ENCODE data around the gene PELI2.

The PELI2 gene

GRCh38 chr14:56268039-56268438, 149.8 kb downstream of the PELI2 start:
- H3K4me1 ChIP-seq (ENCODE audit: control insufficient read depth, insufficient read depth, low read length), result no peaks in the 10 kb centered on the region
- H3K27ac ChIP-seq (ENCODE audit: extremely low read depth, low read depth, low read length), result no peak overlapping the region
- CTCF ChIA-PET, result no interaction called here
- POLR2A ChIA-PET, result no interaction called here
- no peak overlapping the region for H3K4me3 ChIP-seq (ENCODE audit: low read depth, low read length)
- no peak for TF ChIP-seq ZNF121 (tag by site-specific recombination; IDR thresholded peaks at IDR 0.05)
- TF ChIP-seq ZNF416 (tag by site-specific recombination; IDR thresholded peaks at IDR 0.05), result no peak
- H3K36me3 ChIP-seq (ENCODE audit: control insufficient read depth in 2 of 2, insufficient read depth in 1 of 2, low read length in 2 of 2), result no peaks in the 10 kb centered on the region
- no peaks in the 10 kb centered on the region for H3K9me3 ChIP-seq (ENCODE audit: control insufficient read depth, insufficient read depth, low read depth, low read length)

DNA sequence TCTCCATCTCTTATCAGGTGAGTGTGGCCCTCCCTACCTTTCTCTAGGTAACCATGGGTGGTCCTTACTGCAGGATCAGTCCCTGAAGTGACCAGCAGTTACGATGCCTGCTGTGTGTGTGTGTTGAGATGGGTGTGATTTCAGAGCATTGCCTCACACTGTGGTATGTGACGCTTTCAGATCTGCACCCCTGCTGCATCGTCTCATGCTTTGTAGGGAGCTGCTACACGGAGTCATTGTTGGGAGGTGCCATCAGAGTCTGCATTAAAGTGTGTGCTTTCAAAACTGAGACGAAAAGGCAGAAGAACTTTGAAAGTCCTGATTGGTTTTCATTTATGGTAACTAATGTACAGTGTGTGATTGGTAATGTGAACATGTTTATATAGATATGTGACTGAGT, 150.5 kb downstream of the PELI2 start:
- Histone ChIP-seq H3K4me3 (ENCODE audit: low read depth, low read length) (no peak overlapping the region), H3K36me3 (ENCODE audit: control insufficient read depth in 2 of 2, insufficient read depth in 1 of 2, low read length in 2 of 2) (no peaks in the 10 kb centered on the region), H3K27ac (ENCODE audit: extremely low read depth, low read depth, low read length) (no peak overlapping the region), H3K9me3 (ENCODE audit: control insufficient read depth, insufficient read depth, low read depth, low read length) (no peaks in the 10 kb centered on the region), H3K4me1 (ENCODE audit: control insufficient read depth, insufficient read depth, low read length) (no peaks in the 10 kb centered on the region)
- ChIA-PET CTCF (no interaction called here), POLR2A (no interaction called here)
- TF ChIP-seq ZIC2 (tag by site-specific recombination; IDR thresholded peaks at IDR 0.05), result 0 out of 2 replicates have a peak, but pooled peaks have one; percentile 26
- TF ChIP-seq ZNF132 (tag by site-specific recombination; IDR thresholded peaks at IDR 0.05; ENCODE audit: borderline replicate concordance), result no peak

DNA sequence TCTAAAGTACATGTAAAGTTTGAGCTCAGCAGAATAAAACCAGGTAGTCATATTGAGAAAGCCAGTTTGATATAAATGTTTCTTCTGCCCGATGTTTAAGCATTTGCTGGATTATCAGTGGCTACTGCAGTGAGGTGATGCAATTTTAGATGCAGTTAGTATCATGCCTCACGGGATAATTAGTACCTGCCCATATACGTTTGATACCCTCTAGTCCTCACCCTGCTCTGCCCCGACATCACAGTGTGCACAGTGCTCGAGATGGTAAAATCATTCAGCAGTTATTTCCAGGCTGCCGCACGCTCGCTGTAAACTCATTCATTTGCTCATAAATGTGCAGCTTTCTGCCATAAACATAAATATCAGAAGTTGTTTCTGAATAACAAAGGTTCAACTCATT, 152.7 kb downstream of the PELI2 start:
- Histone ChIP-seq H3K4me1 (ENCODE audit: control insufficient read depth, insufficient read depth, low read length) (no peaks in the 10 kb centered on the region), H3K27ac (ENCODE audit: extremely low read depth, low read depth, low read length) (no peak overlapping the region), H3K36me3 (ENCODE audit: control insufficient read depth in 2 of 2, insufficient read depth in 1 of 2, low read length in 2 of 2) (no peaks in the 10 kb centered on the region), H3K9me3 (ENCODE audit: control insufficient read depth, insufficient read depth, low read depth, low read length) (no peaks in the 10 kb centered on the region), H3K4me3 (ENCODE audit: low read depth, low read length) (no peak overlapping the region)
- POLR2A ChIA-PET, result no interaction called here
- CTCF ChIA-PET, result no interaction called here
- no peak for TF ChIP-seq INSM2 (tag by site-specific recombination; IDR thresholded peaks at IDR 0.05)
- no peak for TF ChIP-seq ZFHX2 (tag by site-specific recombination; conservative IDR thresholded peaks at IDR 0.05)
- TF ChIP-seq ZNF792 (tag by site-specific recombination; IDR thresholded peaks at IDR 0.05), result no peak
- no peak for TF ChIP-seq YY1 (tag by site-specific recombination; IDR thresholded peaks at IDR 0.05)
- TF ChIP-seq GFI1B (tag by site-specific recombination; IDR thresholded peaks at IDR 0.05), result no peak

DNA sequence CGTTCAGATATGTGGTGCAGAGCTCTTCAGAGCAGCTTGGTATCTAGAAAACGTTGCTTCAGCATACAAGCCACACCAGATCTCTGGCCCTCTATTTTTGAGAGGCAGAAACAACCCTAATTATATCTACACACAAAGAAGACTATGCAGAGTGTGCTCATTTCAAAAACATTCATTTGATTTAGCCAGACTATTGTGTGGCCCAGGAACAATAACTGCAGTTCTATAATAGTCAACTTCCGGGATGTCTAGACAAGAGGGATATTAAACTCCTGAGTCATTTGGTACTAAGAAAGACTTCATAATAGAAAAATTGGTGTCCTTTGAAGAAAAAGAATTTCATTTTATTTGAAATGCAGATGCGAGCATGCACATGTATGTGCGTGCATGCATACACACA, 153.8 kb downstream of the PELI2 start:
- Histone ChIP-seq H3K4me1 (ENCODE audit: control insufficient read depth, insufficient read depth, low read length) (no peaks in the 10 kb centered on the region), H3K9me3 (ENCODE audit: control insufficient read depth, insufficient read depth, low read depth, low read length) (no peaks in the 10 kb centered on the region), H3K4me3 (ENCODE audit: low read depth, low read length) (no peak overlapping the region; the same call in 1 of the 2 replicates), H3K27ac (ENCODE audit: extremely low read depth, low read depth, low read length) (no peak overlapping the region), H3K36me3 (ENCODE audit: control insufficient read depth in 2 of 2, insufficient read depth in 1 of 2, low read length in 2 of 2) (no peaks in the 10 kb centered on the region)
- ChIA-PET POLR2A (no interaction called here), CTCF (interaction anchor here (0.8 kb wide), 1 partner anchor 569 kb away, joined by 3 read pairs; no protein-coding TSS in a partner anchor)
- TF ChIP-seq ZNF274 (IDR thresholded peaks at IDR 0.05; ENCODE audit: low read length) (no peak), ZNF274 (tag by site-specific recombination; IDR thresholded peaks at IDR 0.05; ENCODE audit: borderline replicate concordance) (no peak), ZEB2 (tag by site-specific recombination; IDR thresholded peaks at IDR 0.05) (no peak), WT1 (tag by site-specific recombination; IDR thresholded peaks at IDR 0.05) (no peak), ZNF670 (tag by site-specific recombination; IDR thresholded peaks at IDR 0.05; ENCODE audit: low read depth) (no peak), ZNF324 (tag by site-specific recombination; IDR thresholded peaks at IDR 0.05) (no peak), ZNF175 (tag by site-specific recombination; IDR thresholded peaks at IDR 0.05) (no peak), ZNF510 (tag by site-specific recombination; IDR thresholded peaks at IDR 0.05; ENCODE audit: insufficient replicate concordance) (no peak), KLF10 (tag by site-specific recombination; IDR thresholded peaks at IDR 0.05) (no peak), ZNF596 (tag by site-specific recombination; IDR thresholded peaks at IDR 0.05) (no peak), ZBTB6 (tag by site-specific recombination; IDR thresholded peaks at IDR 0.05) (no peak), KLF1 (tag by site-specific recombination; IDR thresholded peaks at IDR 0.05) (no peak), ZSCAN30 (tag by site-specific recombination; IDR thresholded peaks at IDR 0.05) (no peak), ZNF311 (tag by site-specific recombination; IDR thresholded peaks at IDR 0.05; ENCODE audit: borderline replicate concordance) (no peak), ZNF792 (tag by site-specific recombination; IDR thresholded peaks at IDR 0.05) (no peak), ZNF747 (tag by site-specific recombination; IDR thresholded peaks at IDR 0.05) (no peak), KLF8 (tag by site-specific recombination; IDR thresholded peaks at IDR 0.05) (no peak)
- TF ChIP-seq, protein P1, sequence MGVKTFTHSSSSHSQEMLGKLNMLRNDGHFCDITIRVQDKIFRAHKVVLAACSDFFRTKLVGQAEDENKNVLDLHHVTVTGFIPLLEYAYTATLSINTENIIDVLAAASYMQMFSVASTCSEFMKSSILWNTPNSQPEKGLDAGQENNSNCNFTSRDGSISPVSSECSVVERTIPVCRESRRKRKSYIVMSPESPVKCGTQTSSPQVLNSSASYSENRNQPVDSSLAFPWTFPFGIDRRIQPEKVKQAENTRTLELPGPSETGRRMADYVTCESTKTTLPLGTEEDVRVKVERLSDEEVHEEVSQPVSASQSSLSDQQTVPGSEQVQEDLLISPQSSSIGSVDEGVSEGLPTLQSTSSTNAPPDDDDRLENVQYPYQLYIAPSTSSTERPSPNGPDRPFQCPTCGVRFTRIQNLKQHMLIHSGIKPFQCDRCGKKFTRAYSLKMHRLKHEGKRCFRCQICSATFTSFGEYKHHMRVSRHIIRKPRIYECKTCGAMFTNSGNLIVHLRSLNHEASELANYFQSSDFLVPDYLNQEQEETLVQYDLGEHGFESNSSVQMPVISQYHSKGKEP (tag by site-specific recombination; IDR thresholded peaks at IDR 0.05), result no peak
